Stomach smooth muscle (tissue), 2 donors: ENCODE data around the gene MIPOL1.

Source experiments
- H3K27ac ChIP-seq: one replicate; pipeline ENCODE4 v1.7.0; 2013; ENCODE audit warnings: mild to moderate bottlenecking, low read length, inconsistent platforms
- H3K27me3 ChIP-seq, 2 donors: one replicate each; pipeline ENCODE4 v1.7.0; 2013; ENCODE audit warnings: low read length in 2 of 2; ENCODE audit not compliant: insufficient read depth in 2 of 2, control insufficient read depth in 1 of 2
- H3K36me3 ChIP-seq, 2 donors: one replicate each; pipeline ENCODE4 v1.7.0; 2013; ENCODE audit warnings: low read length in 2 of 2; ENCODE audit not compliant: control insufficient read depth in 2 of 2, insufficient read depth in 2 of 2
- H3K4me1 ChIP-seq: one replicate; pipeline ENCODE4 v1.7.0; 2013; ENCODE audit warnings: low read length; ENCODE audit not compliant: control insufficient read depth, insufficient read depth
- H3K4me3 ChIP-seq, 2 donors: one replicate each; pipeline ENCODE4 v1.7.0; 2013; ENCODE audit warnings: low read length in 2 of 2
- H3K9ac ChIP-seq, 2 donors: one replicate each; pipeline ENCODE4 v1.7.0; 2013; ENCODE audit warnings: low read length in 2 of 2, mild to moderate bottlenecking in 1 of 2
- H3K9me3 ChIP-seq, 2 donors: one replicate each; pipeline ENCODE4 v1.7.0; 2013; ENCODE audit warnings: low read length in 2 of 2; ENCODE audit not compliant: control insufficient read depth in 2 of 2
- donor health status: healthy.
- donor health status: Pancreatic carcinoma.

Gene MIPOL1

DNA sequence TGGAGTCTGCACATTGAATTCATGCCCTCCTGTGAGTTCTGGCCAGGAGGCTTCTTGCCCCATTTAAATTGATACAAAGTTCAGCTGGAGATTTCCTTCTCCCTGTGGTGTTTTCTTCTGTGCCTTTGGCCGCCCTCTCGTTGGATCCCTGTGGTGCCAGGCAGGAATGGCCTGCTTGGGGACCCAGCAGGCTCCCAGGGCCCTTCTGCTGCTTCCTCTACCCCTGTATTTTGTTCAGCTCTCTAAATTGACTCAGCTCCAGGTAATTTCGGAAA, 200.1 kb downstream of the MIPOL1 start:
- Histone ChIP-seq H3K4me1 (no peaks in the 10 kb centered on the region), H3K27me3 (no peaks in the 10 kb centered on the region), H3K4me3 (no peak overlapping the region), H3K27ac (no peak overlapping the region), H3K9me3 (peaks cover 0 to 3% of the 10 kb centered on the region in 2 donors), H3K9ac (no peak overlapping the region), H3K36me3 (no peaks in the 10 kb centered on the region)

DNA sequence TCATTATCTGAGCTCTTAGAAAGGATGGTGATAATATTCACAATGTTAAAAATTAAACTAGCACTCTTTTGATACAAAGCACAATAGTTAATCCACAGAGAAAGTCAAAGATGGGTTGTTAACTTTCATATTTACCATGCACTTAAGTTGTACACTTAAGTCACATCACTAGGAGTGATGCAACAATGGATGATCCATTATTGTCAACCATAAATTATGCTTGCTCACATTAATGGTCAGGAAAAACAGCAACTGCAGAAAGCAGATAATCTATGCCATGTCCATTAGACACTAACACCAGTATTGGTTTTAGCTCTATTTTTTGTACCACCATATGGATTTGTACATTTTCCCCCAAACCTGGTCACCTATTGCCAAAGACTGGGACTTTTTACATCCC, 201.8 kb downstream of the MIPOL1 start:
- H3K9me3 ChIP-seq = peaks cover 0 to 3% of the 10 kb centered on the region in 2 donors
- no peaks in the 10 kb centered on the region for H3K36me3 ChIP-seq
- H3K9ac ChIP-seq = no peak overlapping the region
- H3K4me1 ChIP-seq = no peaks in the 10 kb centered on the region
- no peak overlapping the region for H3K27ac ChIP-seq
- H3K4me3 ChIP-seq = no peak overlapping the region
- no peaks in the 10 kb centered on the region for H3K27me3 ChIP-seq

DNA sequence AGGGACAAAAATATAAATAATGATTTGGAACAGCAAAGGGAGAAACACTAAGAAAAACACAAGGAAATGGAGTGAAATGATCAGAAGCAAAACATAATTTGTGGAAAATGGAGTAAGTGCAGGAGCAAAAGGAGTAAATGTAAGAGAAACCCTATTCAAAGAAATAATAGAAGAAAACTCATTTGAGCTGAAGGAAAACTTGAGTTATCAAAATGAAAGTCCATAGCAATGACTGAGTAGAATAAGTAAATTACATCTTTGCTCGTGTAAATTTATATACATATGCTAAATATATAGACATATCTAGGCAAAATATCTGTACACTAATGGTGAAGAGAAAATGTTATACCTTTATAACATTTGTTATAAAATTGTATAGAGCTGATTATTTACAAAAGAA, 203.4 kb downstream of the MIPOL1 start:
- Histone ChIP-seq H3K4me1 (no peaks in the 10 kb centered on the region), H3K36me3 (no peaks in the 10 kb centered on the region), H3K4me3 (no peak overlapping the region), H3K9me3 (no peaks in the 10 kb centered on the region), H3K9ac (no peak overlapping the region), H3K27me3 (no peaks in the 10 kb centered on the region), H3K27ac (no peak overlapping the region)

DNA sequence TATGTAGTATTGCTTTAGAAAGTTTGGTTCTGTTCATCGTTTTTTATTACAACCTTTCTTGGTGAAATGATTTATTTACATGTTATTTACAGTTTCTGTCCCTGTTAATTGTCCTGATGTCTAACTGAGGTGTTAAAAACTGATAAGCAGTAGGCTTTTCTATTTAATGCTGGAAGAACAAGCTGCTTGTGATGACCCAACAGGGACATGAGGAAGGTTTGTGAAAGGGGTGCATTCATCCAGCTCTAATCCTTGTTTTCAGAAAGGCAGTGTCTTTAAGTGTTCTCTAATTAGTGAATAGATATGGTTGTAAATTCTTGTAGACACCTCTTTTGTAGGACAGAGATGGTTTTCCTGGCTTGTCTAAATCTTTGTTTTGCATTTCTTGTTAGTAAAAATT, 205.9 kb downstream of the MIPOL1 start:
- Histone ChIP-seq H3K9me3 (no peaks in the 10 kb centered on the region), H3K9ac (no peak overlapping the region), H3K4me1 (no peaks in the 10 kb centered on the region), H3K27me3 (no peaks in the 10 kb centered on the region), H3K27ac (no peak overlapping the region), H3K4me3 (no peak overlapping the region), H3K36me3 (no peaks in the 10 kb centered on the region)

DNA sequence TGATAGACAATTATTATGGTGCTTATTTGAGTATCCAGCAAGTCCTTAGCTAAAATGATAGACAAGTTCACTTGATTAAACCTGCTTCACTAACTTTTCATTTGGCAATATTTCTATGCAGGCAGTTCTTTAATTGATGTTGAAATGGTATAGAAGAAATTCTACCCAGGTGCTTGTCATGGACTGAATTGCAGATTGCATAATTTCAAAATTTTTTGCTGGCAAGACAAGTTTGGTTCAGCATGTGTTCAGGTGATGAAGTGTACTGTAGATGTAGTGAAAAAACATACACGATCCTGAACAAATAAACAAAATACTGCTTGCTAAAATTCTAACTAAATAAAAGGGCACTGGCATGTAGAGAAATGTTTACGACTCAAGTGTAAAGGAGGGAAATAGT, 208.4 kb downstream of the MIPOL1 start:
- H3K27me3 ChIP-seq = no peaks in the 10 kb centered on the region

DNA sequence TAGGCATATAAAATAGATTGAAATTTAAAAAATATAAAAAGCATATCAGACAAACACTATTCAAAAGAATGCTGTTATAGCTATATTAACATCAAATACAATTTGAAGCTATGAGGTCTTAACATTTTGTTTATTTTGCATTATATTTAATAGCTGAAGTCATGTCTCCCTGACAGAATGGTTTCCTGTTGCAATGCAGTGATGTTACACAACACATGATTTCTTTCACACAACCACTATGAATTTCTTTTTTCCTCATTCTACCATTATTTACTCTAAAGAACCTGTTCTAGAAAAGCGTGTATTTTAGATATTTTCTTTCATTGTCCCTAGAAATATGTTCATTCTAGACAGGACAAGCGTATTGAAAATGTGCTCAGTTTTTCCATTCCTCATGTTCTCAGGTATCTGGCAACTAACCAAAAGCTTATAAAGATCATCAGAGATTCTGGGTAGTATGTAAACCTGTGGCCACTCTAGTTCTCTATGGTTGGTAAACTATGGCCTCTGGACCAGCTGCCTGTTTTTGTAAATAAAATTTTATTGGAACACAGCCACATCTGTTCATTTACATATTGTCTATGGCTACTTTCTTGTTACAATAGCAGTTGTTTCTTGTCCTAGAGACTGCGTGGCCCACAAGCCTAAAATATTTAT, 213.5 kb downstream of the MIPOL1 start:
- Histone ChIP-seq H3K4me1 (no peaks in the 10 kb centered on the region), H3K27ac (no peak overlapping the region), H3K9me3 (no peaks in the 10 kb centered on the region), H3K27me3 (no peaks in the 10 kb centered on the region), H3K9ac (no peak overlapping the region), H3K4me3 (no peak overlapping the region), H3K36me3 (no peaks in the 10 kb centered on the region)

More for the DNA sequence above, 208.4 kb downstream of the MIPOL1 start:
- Histone ChIP-seq H3K9me3 (no peaks in the 10 kb centered on the region), H3K36me3 (no peaks in the 10 kb centered on the region), H3K9ac (no peak overlapping the region), H3K27ac (no peak overlapping the region), H3K4me1 (no peaks in the 10 kb centered on the region), H3K4me3 (no peak overlapping the region)

DNA sequence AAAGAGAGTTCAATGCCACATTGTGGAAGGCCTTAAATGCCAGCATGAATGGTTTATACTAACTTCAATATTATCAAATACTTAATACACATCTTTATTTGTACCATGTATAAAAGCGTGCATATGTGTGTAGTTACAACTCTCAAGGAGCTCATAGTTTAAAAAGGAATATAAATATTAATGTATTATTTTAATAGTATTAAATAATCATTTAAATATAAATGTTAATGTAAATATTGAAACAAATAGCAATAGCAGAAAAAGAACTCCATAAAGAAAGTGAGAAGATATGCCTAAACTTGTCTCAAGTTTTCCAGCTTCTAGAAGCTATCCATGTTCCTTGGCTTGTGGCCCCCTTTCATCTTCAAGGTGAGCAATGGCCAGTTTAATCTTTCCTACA, 215.3 kb downstream of the MIPOL1 start:
- no peak overlapping the region for H3K4me3 ChIP-seq
- H3K9me3 ChIP-seq = no peaks in the 10 kb centered on the region
- no peaks in the 10 kb centered on the region for H3K4me1 ChIP-seq
- peaks cover 0 to 2% of the 10 kb centered on the region in 2 donors for H3K36me3 ChIP-seq
- no peak overlapping the region for H3K9ac ChIP-seq
- no peaks in the 10 kb centered on the region for H3K27me3 ChIP-seq
- no peak overlapping the region for H3K27ac ChIP-seq

DNA sequence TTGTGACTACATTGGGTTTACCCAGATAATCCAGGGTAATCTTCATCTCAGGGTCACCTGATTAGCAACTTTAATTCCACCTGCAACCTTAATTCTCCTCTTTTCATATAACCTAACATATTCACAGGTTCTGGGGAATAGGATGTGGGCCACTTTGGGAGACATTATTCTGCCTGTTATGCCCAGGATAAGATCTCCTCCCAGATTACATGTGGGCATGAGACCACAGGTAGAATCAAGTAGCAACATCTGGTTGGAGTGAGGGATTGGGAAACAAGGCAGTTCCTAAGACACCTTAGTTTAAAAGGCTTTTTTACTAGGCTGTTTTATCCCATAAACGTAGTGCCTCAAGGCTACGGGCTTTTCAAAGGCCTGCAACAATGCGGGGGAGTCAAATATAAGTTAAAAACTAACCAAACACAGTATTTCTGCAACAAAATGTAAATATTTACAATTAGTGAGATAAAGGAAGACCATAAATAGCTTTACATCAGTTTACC, 215.8 kb downstream of the MIPOL1 start:
- H3K4me1 ChIP-seq = no peaks in the 10 kb centered on the region
- H3K36me3 ChIP-seq = peaks cover 0 to 2% of the 10 kb centered on the region in 2 donors
- no peak overlapping the region for H3K9ac ChIP-seq
- no peaks in the 10 kb centered on the region for H3K27me3 ChIP-seq
- H3K4me3 ChIP-seq = no peak overlapping the region
- H3K27ac ChIP-seq = no peak overlapping the region
- H3K9me3 ChIP-seq = no peaks in the 10 kb centered on the region

DNA sequence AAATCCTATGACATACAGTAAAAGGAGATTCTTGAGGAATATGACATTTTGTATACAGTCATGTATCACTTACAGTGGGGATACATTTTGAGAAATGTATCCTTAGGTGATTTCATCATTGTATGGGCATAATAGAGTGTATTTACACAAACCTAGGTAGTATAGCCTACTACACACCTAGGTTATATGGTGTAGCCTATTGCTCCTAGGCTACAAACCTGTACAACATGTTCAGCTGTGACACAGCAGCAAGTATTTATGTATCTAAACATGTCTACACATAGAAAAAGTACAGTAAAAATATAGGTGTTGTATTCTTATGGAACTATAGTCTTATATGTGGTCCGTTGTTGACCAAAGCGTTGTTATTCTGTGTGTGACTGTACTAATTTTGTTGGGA, 218.5 kb downstream of the MIPOL1 start:
- no peaks in the 10 kb centered on the region for H3K27me3 ChIP-seq

DNA sequence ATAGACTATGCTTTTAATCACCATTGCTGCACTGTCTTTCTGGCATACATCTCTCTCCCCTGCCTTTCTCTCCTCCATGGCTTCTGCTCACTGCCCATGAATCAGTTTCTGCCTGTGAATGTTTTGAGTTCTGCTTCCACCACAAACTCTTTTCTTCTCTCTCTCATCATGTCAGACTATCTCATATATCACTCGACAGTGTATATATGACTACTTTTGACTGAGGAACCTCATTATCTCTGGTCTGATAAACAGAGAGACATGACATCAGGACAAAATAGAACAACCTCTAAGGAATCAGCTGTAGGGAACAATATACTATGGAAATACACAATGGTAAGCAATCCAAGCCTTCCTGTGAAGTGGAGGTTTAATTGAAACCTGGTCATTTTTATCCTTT, 219.4 kb downstream of the MIPOL1 start:
- H3K4me1 ChIP-seq = no peaks in the 10 kb centered on the region
- no peaks in the 10 kb centered on the region for H3K9me3 ChIP-seq
- H3K4me3 ChIP-seq = no peak overlapping the region
- no peaks in the 10 kb centered on the region for H3K27me3 ChIP-seq
- H3K9ac ChIP-seq = no peak overlapping the region
- no peak overlapping the region for H3K27ac ChIP-seq
- H3K36me3 ChIP-seq = peaks cover 0 to 2% of the 10 kb centered on the region in 2 donors

More for the DNA sequence above, 218.5 kb downstream of the MIPOL1 start:
- Histone ChIP-seq H3K4me1 (no peaks in the 10 kb centered on the region), H3K9me3 (no peaks in the 10 kb centered on the region), H3K27ac (no peak overlapping the region), H3K4me3 (no peak overlapping the region), H3K36me3 (peaks cover 0 to 2% of the 10 kb centered on the region in 2 donors), H3K9ac (no peak overlapping the region)

DNA sequence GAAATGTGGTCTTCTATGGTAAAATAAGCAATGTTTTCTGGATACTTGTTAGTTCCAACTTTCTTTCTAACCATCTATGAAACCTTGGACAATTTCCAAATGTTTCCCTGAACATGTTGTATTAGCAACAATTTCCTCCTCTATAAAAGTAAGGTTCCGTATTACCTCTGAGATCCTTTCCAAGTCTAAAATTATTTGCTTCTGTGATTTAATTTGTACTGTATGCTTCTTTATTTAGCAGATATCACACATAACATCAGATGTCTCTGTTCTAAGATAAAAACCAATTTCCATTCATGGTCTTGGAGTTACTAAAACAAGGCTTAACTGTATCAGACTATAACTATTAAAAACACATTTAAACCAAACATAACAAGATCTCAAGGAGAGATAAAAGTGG, 220.1 kb downstream of the MIPOL1 start:
- H3K4me3 ChIP-seq = no peak overlapping the region
- H3K4me1 ChIP-seq = no peaks in the 10 kb centered on the region
- no peak overlapping the region for H3K27ac ChIP-seq
- H3K9me3 ChIP-seq = no peaks in the 10 kb centered on the region
- H3K36me3 ChIP-seq = peaks cover 0 to 2% of the 10 kb centered on the region in 2 donors
- H3K9ac ChIP-seq = no peak overlapping the region
- no peaks in the 10 kb centered on the region for H3K27me3 ChIP-seq
